ENCODE data around the gene BANF2. TPM values are rescaled to one million over a fixed set of nuclear protein-coding genes. Genes with fewer than 3 reads are reported as not detected.

Gene BANF2
- total RNA-seq, 1 experiment from 2014 or later = not detected

DNA sequence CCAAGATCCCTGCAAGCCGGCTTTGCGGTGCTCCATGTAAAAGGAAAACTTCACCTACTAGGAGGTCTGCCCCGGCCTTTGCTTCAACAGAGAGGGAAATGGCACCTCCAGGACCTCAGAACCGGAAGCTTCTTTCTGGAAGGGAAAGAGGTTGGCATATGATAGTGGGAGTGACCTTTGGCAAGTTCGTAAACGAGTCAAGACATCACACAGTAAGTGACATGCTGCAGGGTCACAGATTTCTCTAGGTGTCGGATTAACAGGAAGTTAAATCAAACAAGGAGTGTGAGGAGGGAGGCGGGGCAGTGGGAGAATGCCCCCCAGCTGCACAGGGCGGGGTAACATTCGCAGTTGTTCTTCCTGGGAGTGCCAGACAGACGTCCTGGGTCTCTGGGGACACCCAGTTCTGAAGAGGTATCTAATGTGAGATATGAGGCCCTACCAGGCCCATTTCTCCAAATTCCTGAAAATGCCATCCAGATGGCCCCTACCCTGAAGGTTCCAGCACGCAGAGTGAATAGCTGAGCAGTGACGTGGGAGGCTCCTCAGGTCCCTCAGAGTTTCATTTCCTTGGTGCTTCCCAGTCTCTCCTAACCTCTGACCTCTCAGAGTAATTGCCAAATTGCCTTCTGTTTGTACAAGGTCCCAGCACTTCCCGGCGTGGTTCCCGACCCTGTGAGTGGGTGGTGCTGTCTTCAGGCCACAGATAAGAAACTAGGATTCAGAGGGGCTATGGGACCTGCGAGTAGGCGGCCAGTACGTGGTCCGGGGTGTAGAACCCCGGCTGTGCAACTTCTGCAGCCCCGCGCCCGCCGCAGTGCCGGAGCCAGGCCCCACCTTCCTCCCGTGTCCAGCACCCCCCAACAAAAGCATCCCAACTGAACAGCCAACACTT is 19.6 kb upstream of the BANF2 start:
- peak overlapping the region; percentile 83 for H3K9ac ChIP-seq (ENCODE audit: low read length)
- ATAC-seq (0 out of 2 replicates have a peak, but pooled peaks have one; percentile 0), DNase-seq (peak; percentile 80)
- H3K4me3 ChIP-seq (ENCODE audit: low read length) = peak overlapping the region; percentile 98
- peaks cover 30% of the 10 kb centered on the region for H3K36me3 ChIP-seq (ENCODE audit: low read depth, low read length)
- H3K9me3 ChIP-seq (ENCODE audit: low read length) = no peaks in the 10 kb centered on the region
- H3K4me1 ChIP-seq (ENCODE audit: insufficient read depth, low read length) = peaks cover 19% of the 10 kb centered on the region
- peak overlapping the region; percentile 68 for H3K27ac ChIP-seq (ENCODE audit: low read length)
- POLR2A ChIA-PET (ENCODE audit: unreplicated experiment) = interaction anchor here (0.5 to 0.7 kb wide), 4 partner anchors 9 to 287 kb away, joined by 3 to 5 read pairs (median 5); no protein-coding TSS in a partner anchor
- H3K79me2 ChIP-seq (ENCODE audit: low read length) = peaks cover 58% of the 10 kb centered on the region
- peaks cover 20% of the 10 kb centered on the region for H3K27me3 ChIP-seq (ENCODE audit: low read length)
- BruUV-seq (replicated peaks) = TSS peak; percentile 76
- intact Hi-C loops (cut with micrococcal nuclease) = loop anchor here (5.0 kb wide), 1 partner anchor 312 kb away; no protein-coding TSS in a partner anchor
- peak overlapping the region; percentile 28 for H2AFZ ChIP-seq (ENCODE audit: low read length)
- TF ChIP-seq EZH2 (IDR thresholded peaks at IDR 0.05; ENCODE audit: low read length, unreplicated experiment) = no peak
- no peak for TF ChIP-seq EZH2phosphoT487 (IDR thresholded peaks at IDR 0.05; ENCODE audit: borderline replicate concordance, low read length)
- 0 out of 2 replicates have a peak, but pooled peaks have one; percentile 7 for TF ChIP-seq CTCF (conservative IDR thresholded peaks at IDR 0.05; ENCODE audit: low read depth, low read length)
- H3K9me2 ChIP-seq (replicated peaks; ENCODE audit: low read length) = no peaks in the 10 kb centered on the region
- peaks cover 43% of the 10 kb centered on the region for H4K20me1 ChIP-seq (ENCODE audit: low read length)
- H3K4me2 ChIP-seq (ENCODE audit: low read length) = peak overlapping the region; percentile 91
- H3F3A ChIP-seq (ENCODE audit: low read length, unreplicated experiment) = no peaks in the 10 kb centered on the region
- CTCF ChIA-PET = no interaction called here

- Histone ChIP-seq H3K9ac (ENCODE audit: low read length) (peak overlapping the region; percentile 83), H3K27me3 (ENCODE audit: low read length) (peaks cover 29% of the 10 kb centered on the region), H3K9me2 (replicated peaks; ENCODE audit: low read length) (no peaks in the 10 kb centered on the region), H3K79me2 (ENCODE audit: low read length) (peaks cover 49% of the 10 kb centered on the region), H2AFZ (ENCODE audit: low read length) (peak overlapping the region; percentile 28), H3K4me3 (ENCODE audit: low read length) (peak overlapping the region; percentile 98), H4K20me1 (ENCODE audit: low read length) (peaks cover 36% of the 10 kb centered on the region), H3K4me2 (ENCODE audit: low read length) (peak overlapping the region; percentile 91), H3K36me3 (ENCODE audit: low read depth, low read length) (peaks cover 30% of the 10 kb centered on the region), H3K4me1 (ENCODE audit: insufficient read depth, low read length) (peaks cover 19% of the 10 kb centered on the region), H3F3A (ENCODE audit: low read length, unreplicated experiment) (no peaks in the 10 kb centered on the region), H3K27ac (ENCODE audit: low read length) (peak overlapping the region; percentile 68), H3K9me3 (ENCODE audit: low read length) (no peaks in the 10 kb centered on the region)
- ChIA-PET CTCF (interaction anchor here (0.7 to 2.2 kb wide), 4 partner anchors 26 to 217 kb away, joined by 7 to 14 read pairs (median 10); no protein-coding TSS in a partner anchor), POLR2A (ENCODE audit: unreplicated experiment) (interaction anchor here (0.6 to 0.7 kb wide), 2 partner anchors 105 to 286 kb away, joined by 3 to 5 read pairs; no protein-coding TSS in a partner anchor)
- intact Hi-C loops (cut with micrococcal nuclease) = loop anchor here (5.0 kb wide), 1 partner anchor 311 kb away; no protein-coding TSS in a partner anchor
- DNase-seq (peak; percentile 81), ATAC-seq (peak; percentile 37)
- TF ChIP-seq CTCF (conservative IDR thresholded peaks at IDR 0.05; ENCODE audit: low read depth, low read length) (peak; percentile 25; the same call in 1 of the 2 replicates), EZH2phosphoT487 (IDR thresholded peaks at IDR 0.05; ENCODE audit: borderline replicate concordance, low read length) (no peak)
- no TSS peak for BruUV-seq (replicated peaks)
These were observed 18.7 kb upstream of the BANF2 start for GRCh38 chr20:17680836-17681725.

All from PC-3 (cell line).